A549 (cell line): ENCODE results near the gene IGF1R.

ENCODE experiments used
- CEBPB ChIP-seq, 2 experiments: fragments of >200 bp in 1 of 2; sonication (Bioruptor Twin) in 1 of 2; formaldehyde crosslinking in 1 of 2; IDR thresholded peaks; 2 replicates each; pipeline ENCODE4 v1.6.1; 2012 to 2016
- CHD2 ChIP-seq: fragments of 150-350 bp; IDR thresholded peaks from 2 replicates; pipeline ENCODE4 v1.6.1; 2014; ENCODE audit warnings: low read length; ENCODE audit not compliant: partially characterized antibody
- CTCF ChIP-seq: fragments of >200 bp; sonication (Bioruptor Twin); formaldehyde crosslinking; IDR thresholded peaks from 3 replicates; pipeline ENCODE4 v1.5.1; 2016
- GATA3 ChIP-seq: IDR thresholded peaks from 2 replicates; pipeline ENCODE4 v1.6.1; 2012; ENCODE audit warnings: borderline replicate concordance
- HOXB13 ChIP-seq: fragments of 250-450 bp; sonication (Bioruptor Pico); IDR thresholded peaks from 2 replicates; pipeline ENCODE4 v1.5.0; 2020; ENCODE audit warnings: low read depth, mild to moderate bottlenecking, moderate library complexity
- JUN ChIP-seq, 2 experiments: fragments of >200 bp; sonication (Bioruptor Twin); formaldehyde crosslinking; IDR thresholded peaks; 2 replicates in 1 of 2; 3 replicates in 1 of 2; pipeline ENCODE4 v1.6.1; 2016 to 2017
- JUNB ChIP-seq: fragments of >200 bp; sonication (Bioruptor Twin); formaldehyde crosslinking; IDR thresholded peaks from 2 replicates; pipeline ENCODE4 v1.6.1; 2016
- MAZ ChIP-seq: fragments of 150-350 bp; IDR thresholded peaks from 2 replicates; pipeline ENCODE4 v1.6.1; 2014; ENCODE audit warnings: antibody characterized with exemption, low read depth, low read length, borderline replicate concordance
- MYC ChIP-seq: IDR thresholded peaks from 2 replicates; pipeline ENCODE4 v1.6.1; 2012; ENCODE audit warnings: mild to moderate bottlenecking, inconsistent platforms, low read length, improper control_type of control experiment, borderline replicate concordance
- NFE2L2 ChIP-seq: fragments of 150-350 bp; conservative IDR thresholded peaks from 2 replicates; pipeline ENCODE4 v1.6.1; 2014; ENCODE audit warnings: low read length
- POLR2A ChIP-seq: IDR thresholded peaks from 2 replicates; pipeline ENCODE4 v1.6.1; 2012; ENCODE audit warnings: mild to moderate bottlenecking, low read length
- TF ChIP-seq, protein P1 (sequence below): fragments of 250-450 bp; sonication (Bioruptor Pico); IDR thresholded peaks from 2 replicates; pipeline ENCODE4 v1.5.0; 2021; ENCODE audit warnings: mild to moderate bottlenecking, moderate library complexity, borderline replicate concordance
- TF ChIP-seq, protein P2 (sequence below): fragments of 200-600 bp; sonication (generic); IDR thresholded peaks from 2 replicates; pipeline ENCODE4 v1.6.1; 2016; ENCODE audit warnings: antibody characterized with exemption, mild to moderate bottlenecking, moderate library complexity
- TF ChIP-seq, protein P3 (sequence below): IDR thresholded peaks from 2 replicates; pipeline ENCODE4 v1.6.1; 2012

DNA sequence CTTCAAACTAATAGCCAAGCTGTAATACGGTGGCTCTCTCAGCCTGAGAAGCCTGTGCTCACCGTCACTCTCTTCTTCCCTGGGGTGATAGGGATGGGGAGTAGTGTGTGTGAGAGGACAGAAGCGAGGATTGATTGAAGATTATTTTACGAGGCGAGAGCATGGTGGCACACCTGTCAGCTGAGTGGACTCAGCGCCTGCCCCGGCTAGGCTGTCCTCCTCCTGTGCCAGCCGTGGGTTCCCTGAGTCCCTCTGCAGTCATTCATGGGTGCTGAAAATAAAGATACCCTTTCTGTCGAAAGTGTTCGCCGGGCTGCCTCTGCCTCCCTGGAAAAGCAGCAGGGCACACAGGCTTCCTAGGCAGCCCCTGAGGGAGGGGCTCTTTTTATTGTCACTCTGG is 235.1 kb downstream of the IGF1R start:
- TF ChIP-seq, protein P1, sequence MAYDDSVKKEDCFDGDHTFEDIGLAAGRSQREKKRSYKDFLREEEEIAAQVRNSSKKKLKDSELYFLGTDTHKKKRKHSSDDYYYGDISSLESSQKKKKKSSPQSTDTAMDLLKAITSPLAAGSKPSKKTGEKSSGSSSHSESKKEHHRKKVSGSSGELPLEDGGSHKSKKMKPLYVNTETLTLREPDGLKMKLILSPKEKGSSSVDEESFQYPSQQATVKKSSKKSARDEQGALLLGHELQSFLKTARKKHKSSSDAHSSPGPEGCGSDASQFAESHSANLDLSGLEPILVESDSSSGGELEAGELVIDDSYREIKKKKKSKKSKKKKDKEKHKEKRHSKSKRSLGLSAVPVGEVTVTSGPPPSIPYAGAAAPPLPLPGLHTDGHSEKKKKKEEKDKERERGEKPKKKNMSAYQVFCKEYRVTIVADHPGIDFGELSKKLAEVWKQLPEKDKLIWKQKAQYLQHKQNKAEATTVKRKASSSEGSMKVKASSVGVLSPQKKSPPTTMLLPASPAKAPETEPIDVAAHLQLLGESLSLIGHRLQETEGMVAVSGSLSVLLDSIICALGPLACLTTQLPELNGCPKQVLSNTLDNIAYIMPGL (CRISPR knock-in tag), result no peak
- TF ChIP-seq HOXB13 (CRISPR knock-in tag) (no peak), POLR2A (no peak), JUN (IDR thresholded peaks at IDR 0.05) (no peak), CTCF (no peak), JUNB (no peak), GATA3 (no peak), CHD2 (no peak), MAZ (no peak), NFE2L2 (no peak), CEBPB (IDR thresholded peaks at IDR 0.05) (no peak), MYC (no peak)
- TF ChIP-seq, protein P2, sequence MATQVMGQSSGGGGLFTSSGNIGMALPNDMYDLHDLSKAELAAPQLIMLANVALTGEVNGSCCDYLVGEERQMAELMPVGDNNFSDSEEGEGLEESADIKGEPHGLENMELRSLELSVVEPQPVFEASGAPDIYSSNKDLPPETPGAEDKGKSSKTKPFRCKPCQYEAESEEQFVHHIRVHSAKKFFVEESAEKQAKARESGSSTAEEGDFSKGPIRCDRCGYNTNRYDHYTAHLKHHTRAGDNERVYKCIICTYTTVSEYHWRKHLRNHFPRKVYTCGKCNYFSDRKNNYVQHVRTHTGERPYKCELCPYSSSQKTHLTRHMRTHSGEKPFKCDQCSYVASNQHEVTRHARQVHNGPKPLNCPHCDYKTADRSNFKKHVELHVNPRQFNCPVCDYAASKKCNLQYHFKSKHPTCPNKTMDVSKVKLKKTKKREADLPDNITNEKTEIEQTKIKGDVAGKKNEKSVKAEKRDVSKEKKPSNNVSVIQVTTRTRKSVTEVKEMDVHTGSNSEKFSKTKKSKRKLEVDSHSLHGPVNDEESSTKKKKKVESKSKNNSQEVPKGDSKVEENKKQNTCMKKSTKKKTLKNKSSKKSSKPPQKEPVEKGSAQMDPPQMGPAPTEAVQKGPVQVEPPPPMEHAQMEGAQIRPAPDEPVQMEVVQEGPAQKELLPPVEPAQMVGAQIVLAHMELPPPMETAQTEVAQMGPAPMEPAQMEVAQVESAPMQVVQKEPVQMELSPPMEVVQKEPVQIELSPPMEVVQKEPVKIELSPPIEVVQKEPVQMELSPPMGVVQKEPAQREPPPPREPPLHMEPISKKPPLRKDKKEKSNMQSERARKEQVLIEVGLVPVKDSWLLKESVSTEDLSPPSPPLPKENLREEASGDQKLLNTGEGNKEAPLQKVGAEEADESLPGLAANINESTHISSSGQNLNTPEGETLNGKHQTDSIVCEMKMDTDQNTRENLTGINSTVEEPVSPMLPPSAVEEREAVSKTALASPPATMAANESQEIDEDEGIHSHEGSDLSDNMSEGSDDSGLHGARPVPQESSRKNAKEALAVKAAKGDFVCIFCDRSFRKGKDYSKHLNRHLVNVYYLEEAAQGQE, result no peak
- TF ChIP-seq, protein P3, sequence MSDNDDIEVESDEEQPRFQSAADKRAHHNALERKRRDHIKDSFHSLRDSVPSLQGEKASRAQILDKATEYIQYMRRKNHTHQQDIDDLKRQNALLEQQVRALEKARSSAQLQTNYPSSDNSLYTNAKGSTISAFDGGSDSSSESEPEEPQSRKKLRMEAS, result no peak
